Fibroblast of gingiva (primary cell): Measurements from ENCODE around the gene INTS2.
"Not testable (repeated sequence)": the region's sequence is repeated elsewhere in the genome, so short reads cannot be mapped to it uniquely, and the experiment has no call there.

Source experiments
- DNase-seq: peaks from one replicate; pipeline ENCODE4 v3.0.0-alpha.2; 2011; ENCODE audit warnings: low read depth

The INTS2 gene

GRCh38 chr17:61825448-61826137 lies 102.2 kb downstream of the INTS2 start:
- DNase-seq, result no peak

GRCh38 chr17:61822326-61823285 lies 105.2 kb downstream of the INTS2 start:
- DNase-seq, result no peak

DNA sequence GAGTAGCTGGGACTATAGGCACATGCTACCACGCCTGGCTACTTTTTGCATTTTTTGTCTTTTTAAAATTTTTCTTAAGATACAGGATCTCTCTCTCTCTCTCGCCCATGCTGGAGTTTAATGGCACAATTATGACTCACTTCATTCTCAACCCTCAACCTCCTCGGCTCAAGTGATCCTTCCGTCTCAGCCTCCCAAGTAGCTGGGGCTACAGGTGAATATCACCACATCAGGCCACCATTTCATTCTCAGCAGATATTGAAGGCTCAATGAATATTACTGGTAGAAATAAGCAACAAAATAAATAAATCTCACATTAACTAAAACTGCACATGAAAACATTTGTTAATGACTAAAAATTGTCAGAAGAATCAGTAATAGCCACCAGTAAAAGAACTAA lies 106.1 kb downstream of the INTS2 start:
- DNase-seq, result no peak

GRCh38 chr17:61819265-61819664 lies 108.5 kb downstream of the INTS2 start:
- not testable (repeated sequence) for DNase-seq

DNA sequence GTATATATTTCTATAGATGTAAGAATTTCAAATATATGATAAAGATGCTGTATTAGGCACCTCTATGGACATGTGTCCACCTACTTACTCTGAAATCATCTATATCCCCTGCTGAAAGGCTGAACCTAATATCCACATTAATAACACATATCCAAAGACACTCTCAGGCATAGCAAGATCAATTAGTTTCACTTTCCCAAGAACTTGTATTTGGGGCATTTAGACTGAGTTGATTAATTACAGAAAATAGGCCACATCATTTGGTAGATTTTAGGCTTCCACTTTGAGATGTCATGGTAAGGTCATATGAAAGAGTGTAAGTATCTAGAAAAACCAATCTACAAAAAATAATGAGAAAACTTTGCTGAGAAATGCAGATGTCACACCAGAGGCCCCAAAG lies 109.6 kb downstream of the INTS2 start:
- no peak for DNase-seq

- DNase-seq, result no peak
These were observed 110.3 kb downstream of the INTS2 start for GRCh38 chr17:61817452-61817851.

DNA sequence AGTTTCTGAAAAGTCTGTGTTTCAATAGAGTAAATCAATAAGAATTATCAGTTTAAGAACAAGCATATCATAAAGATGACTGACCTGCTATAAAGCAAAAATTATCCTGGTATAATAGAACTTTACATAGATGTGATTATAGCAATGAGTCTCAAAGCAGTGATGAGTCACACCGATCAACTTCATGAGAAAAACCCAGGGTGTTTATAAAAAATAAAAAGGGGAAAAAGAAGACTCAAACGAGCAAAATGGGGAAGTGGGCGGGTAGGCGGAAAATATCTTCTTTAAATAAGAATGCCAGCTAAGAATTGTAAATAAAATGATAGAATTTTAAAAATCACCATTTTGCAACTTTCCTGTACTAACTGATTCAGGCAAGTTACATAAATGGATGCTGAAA lies 111.2 kb downstream of the INTS2 start:
- DNase-seq, result no peak

- DNase-seq, result no peak
These were observed 111.8 kb downstream of the INTS2 start for GRCh38 chr17:61815863-61816503.
